HepG2 (cell line): ENCODE data around the gene SHISA9. TPM values are rescaled to one million over a fixed set of nuclear protein-coding genes. Genes with fewer than 3 reads are reported as not detected.

Experiments used
- ATAC-seq: fragments of 200-7000 bp; cut with Tn5 transposase; 3 replicates; pipeline ENCODE4 v1.9.1; 2020; ENCODE audit warnings: mild to moderate bottlenecking, moderate library complexity
- BruUV-seq: library from RNA; stranded (reverse); fragments of 400-500 nt; replicated peaks from 2 replicates; lab custom pipeline; 2021; lab: Mats Ljungman, UMichigan
- CTCF ChIA-PET: fragments of 300-600 bp; formaldehyde crosslinking; extraction: SDS; loops from one replicate; lab custom pipeline; 2021; ENCODE audit warnings: low total read pairs, inconsistent platforms, low intra/inter-chr PET ratio; lab: Yijun Ruan, JAX
- POLR2A ChIA-PET: fragments of 350-600 bp; sonication (Branson Sonifier 250); formaldehyde crosslinking; loops from one replicate; lab custom pipeline; 2020; ENCODE audit warnings: antibody characterized with exemption, inconsistent platforms; lab: Yijun Ruan, JAX
- DNase-seq: peaks from one replicate; pipeline ENCODE4 v3.0.0-alpha.2; 2015; ENCODE audit warnings: low spot score
- FAIRE-seq: peaks from 3 replicates; lab custom pipeline; 2011; peaks lifted over from hg19 to GRCh38; lab: Jason Lieb, UNC
- H2AFZ ChIP-seq: one replicate; pipeline ENCODE4 v1.6.1; 2011; ENCODE audit warnings: low read length, inconsistent platforms
- H3K27ac ChIP-seq: fragments of 300-600 bp; 3 replicates; pipeline ENCODE4 v1.8.0; 2011; ENCODE audit warnings: mixed run types, mild to moderate bottlenecking, mixed read lengths, low read length, inconsistent platforms; ENCODE audit not compliant: insufficient read depth; ENCODE audit errors: extremely low read length
- H3K27me3 ChIP-seq, 2 experiments: fragments of 200-600 bp in 1 of 2; 2 replicates in 1 of 2; 3 replicates in 1 of 2; pipeline versions ENCODE4 v1.6.0 to v1.8.0; 2011; ENCODE audit warnings: low read length in 2 of 2, mild to moderate bottlenecking in 2 of 2, moderate library complexity in 2 of 2, inconsistent platforms in 1 of 2; ENCODE audit not compliant: insufficient read depth in 2 of 2, control insufficient read depth in 1 of 2
- H3K36me3 ChIP-seq, 2 experiments: fragments of 200-600 bp in 1 of 2; replicated peaks in 1 of 2; 2 replicates in 1 of 2; 3 replicates in 1 of 2; pipeline versions ENCODE4 v1.5.1 to v1.8.0; 2011; ENCODE audit warnings: low read length in 2 of 2, inconsistent platforms in 1 of 2; ENCODE audit not compliant: insufficient read depth in 2 of 2, control insufficient read depth in 1 of 2
- H3K4me1 ChIP-seq: 2 replicates; pipeline ENCODE4 v1.5.1; 2012; ENCODE audit warnings: low read length, inconsistent platforms; ENCODE audit not compliant: insufficient read depth
- H3K4me2 ChIP-seq: 2 replicates; pipeline ENCODE4 v1.6.0; 2011; ENCODE audit warnings: low read depth, low read length, inconsistent platforms
- H3K4me3 ChIP-seq, 3 experiments: fragments of 200-600 bp in 1 of 3; sonication (generic), shearing (Covaris generic) in 1 of 3; replicated peaks in 1 of 3; 2 replicates each; pipeline ENCODE4 v1.5.1; 2011 to 2016; ENCODE audit warnings: low read length in 3 of 3, inconsistent platforms in 2 of 3, low read depth in 2 of 3, mild to moderate bottlenecking in 2 of 3, control low read depth in 1 of 3, mixed read lengths in 1 of 3; ENCODE audit not compliant: insufficient read depth in 1 of 3
- H3K79me2 ChIP-seq: one replicate; pipeline ENCODE4 v1.6.1; 2011; ENCODE audit warnings: low read length, inconsistent platforms; ENCODE audit not compliant: insufficient read depth
- H3K9ac ChIP-seq: 2 replicates; pipeline ENCODE4 v1.6.0; 2011; ENCODE audit warnings: mild to moderate bottlenecking, low read depth, low read length, inconsistent platforms; ENCODE audit not compliant: insufficient read depth
- H3K9me3 ChIP-seq: 2 replicates; pipeline ENCODE4 v1.5.1; 2012; ENCODE audit warnings: mild to moderate bottlenecking, low read length
- H4K20me1 ChIP-seq: 2 replicates; pipeline ENCODE4 v1.6.0; 2011; ENCODE audit warnings: inconsistent platforms, mild to moderate bottlenecking, low read length, moderate library complexity; ENCODE audit not compliant: insufficient read depth
- AGO2 ChIP-seq: fragments of 200-400 bp; formaldehyde crosslinking; optimal IDR thresholded peaks from 2 replicates; pipeline ENCODE3; 2017; ENCODE audit warnings: mild to moderate bottlenecking, low read depth, low read length, moderate library complexity
- CREBL2 ChIP-seq: sonication (generic); formaldehyde crosslinking; IDR thresholded peaks from 2 replicates; pipeline ENCODE4 v1.8.1; 2023; ENCODE audit warnings: missing genetic modification reagents, mild to moderate bottlenecking, borderline replicate concordance
- GATAD1 ChIP-seq: IDR thresholded peaks from 2 replicates; pipeline ENCODE4 v1.6.1; 2016; ENCODE audit warnings: missing genetic modification reagents, missing compliant biosample characterization
- GPN1 ChIP-seq: sonication (generic); formaldehyde crosslinking; IDR thresholded peaks from 2 replicates; pipeline ENCODE4 v1.5.1; 2020; ENCODE audit warnings: missing genetic modification reagents, borderline replicate concordance
- HDAC1 ChIP-seq: sonication (generic); formaldehyde crosslinking; IDR thresholded peaks from 2 replicates; pipeline ENCODE4 v1.5.1; 2020; ENCODE audit warnings: mild to moderate bottlenecking, missing genetic modification reagents
- HOMEZ ChIP-seq: IDR thresholded peaks from 2 replicates; pipeline ENCODE4 v1.6.1; 2016; ENCODE audit warnings: low read depth
- IRF9 ChIP-seq: sonication (generic); formaldehyde crosslinking; IDR thresholded peaks from 2 replicates; pipeline ENCODE4 v1.8.0; 2022; ENCODE audit warnings: missing genetic modification reagents, mild to moderate bottlenecking, borderline replicate concordance
- JARID2 ChIP-seq: sonication (generic); formaldehyde crosslinking; IDR thresholded peaks from 2 replicates; pipeline ENCODE4 v1.8.1; 2023; ENCODE audit warnings: missing genetic modification reagents, inconsistent platforms; ENCODE audit not compliant: insufficient replicate concordance
- MED8 ChIP-seq: sonication (generic); formaldehyde crosslinking; IDR thresholded peaks from 2 replicates; pipeline ENCODE4 v1.8.1; 2023; ENCODE audit warnings: mild to moderate bottlenecking, missing genetic modification reagents; ENCODE audit not compliant: insufficient replicate concordance
- ZMYM2 ChIP-seq: sonication (generic); formaldehyde crosslinking; IDR thresholded peaks from 2 replicates; pipeline ENCODE4 v1.8.0; 2022; ENCODE audit warnings: mild to moderate bottlenecking, missing genetic modification reagents
- ZNF138 ChIP-seq: sonication (generic); formaldehyde crosslinking; IDR thresholded peaks from 2 replicates; pipeline ENCODE4 v1.5.0; 2020; ENCODE audit warnings: mild to moderate bottlenecking, low read depth, missing genetic modification reagents
- ZNF17 ChIP-seq: sonication (generic); formaldehyde crosslinking; IDR thresholded peaks from 2 replicates; pipeline ENCODE4 v1.5.0; 2020; ENCODE audit warnings: mild to moderate bottlenecking, missing genetic modification reagents
- ZNF569 ChIP-seq: sonication (generic); formaldehyde crosslinking; IDR thresholded peaks from 2 replicates; pipeline ENCODE4 v1.5.0; 2020; ENCODE audit warnings: mild to moderate bottlenecking, missing genetic modification reagents, moderate library complexity, borderline replicate concordance
- ZNF691 ChIP-seq: sonication (generic); formaldehyde crosslinking; IDR thresholded peaks from 2 replicates; pipeline ENCODE4 v1.4.0; 2020; ENCODE audit warnings: missing genetic modification reagents, low read depth, mild to moderate bottlenecking, borderline replicate concordance
- ZNF709 ChIP-seq: sonication (generic); formaldehyde crosslinking; IDR thresholded peaks from 2 replicates; pipeline ENCODE4 v1.5.0; 2020; ENCODE audit warnings: mild to moderate bottlenecking, missing genetic modification reagents
- WGBS: methylation state at CpG from one replicate; pipeline ENCODE4 v1.1.6; 2017; ENCODE audit warnings: low lambda C conversion rate; 5-methylcytosine and 5-hydroxymethylcytosine counted together
- in situ Hi-C: cut with HindIII; loops from 2 replicates; pipeline ENCODE4 v1.10.0; 2017; ENCODE audit warnings: low pct_unique_long_range_greater_than_20kb; ENCODE audit not compliant: extremely low pct_ligation_motif_present
- intact Hi-C: fragments of 100-400 bp; cut with micrococcal nuclease; formaldehyde crosslinking; loops from one replicate; pipeline ENCODE4 v1.10.0; 2022; ENCODE audit not compliant: unreplicated experiment
- polyA plus RNA-seq, 8 experiments: library from polyadenylated mRNA; depleted of rRNA in 3 of 8; stranded (reverse) in 7 of 8; unstranded in 1 of 8; fragments of >200 nt; fragmentation: Illumina TruSeq in 4 of 8; extraction: Trizol in 4 of 8; gene quantifications; 2 replicates each; pipeline versions ENCODE4 v1.2.1 to v1.2.3, GENCODE V29; 2011 to 2016; ENCODE audit warnings: low read depth in 4 of 8, missing spikeins in 1 of 8, mixed read lengths in 1 of 8; ENCODE audit not compliant: insufficient read depth in 1 of 8
- total RNA-seq, 5 experiments: library from RNA; depleted of rRNA; stranded (reverse); fragments of >200 nt; fragmentation: Illumina TruSeq; extraction: Trizol; gene quantifications; 2 replicates each; pipeline ENCODE4 v1.2.3, GENCODE V29; 2016; ENCODE audit warnings: low read depth in 1 of 5
- TF ChIP-seq, protein P1 (sequence below): sonication (generic); formaldehyde crosslinking; IDR thresholded peaks from 2 replicates; pipeline ENCODE4 v1.5.0; 2020; ENCODE audit warnings: missing genetic modification reagents
- TF ChIP-seq, protein P2 (sequence below): sonication (generic); formaldehyde crosslinking; conservative IDR thresholded peaks from 2 replicates; pipeline ENCODE4 v1.8.1; 2023; ENCODE audit warnings: missing genetic modification reagents

The SHISA9 gene
- total and polyA plus RNA-seq, 2 of the 13 experiments (the other 11 are each of a cell fraction or from before 2014, with no cell fraction given): 0.01 TPM; not detected in 1

DNA sequence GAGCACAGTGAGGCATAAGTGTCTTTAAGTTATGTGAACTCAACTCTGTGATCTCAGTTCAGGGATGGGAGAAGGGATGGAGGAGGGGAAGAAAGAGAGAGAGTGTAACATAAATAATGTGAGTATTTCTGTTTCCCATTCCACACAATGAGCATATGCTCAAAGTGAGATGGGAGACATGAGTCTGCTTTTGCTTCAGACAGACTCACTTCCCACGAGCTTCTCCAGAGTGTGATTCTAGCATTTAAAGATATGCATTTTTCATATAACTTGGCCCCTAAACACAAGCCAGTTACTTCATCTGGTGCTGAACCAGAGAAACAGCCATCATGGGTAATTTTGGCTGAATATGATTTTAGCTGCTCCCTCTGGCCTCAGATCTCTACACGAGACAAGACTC is 35.0 kb downstream of the SHISA9 start (continued):
- no peak for TF ChIP-seq GPN1 (CRISPR knock-in tag)
- TF ChIP-seq JARID2 (CRISPR knock-in tag): no peak
- TF ChIP-seq, protein P1, sequence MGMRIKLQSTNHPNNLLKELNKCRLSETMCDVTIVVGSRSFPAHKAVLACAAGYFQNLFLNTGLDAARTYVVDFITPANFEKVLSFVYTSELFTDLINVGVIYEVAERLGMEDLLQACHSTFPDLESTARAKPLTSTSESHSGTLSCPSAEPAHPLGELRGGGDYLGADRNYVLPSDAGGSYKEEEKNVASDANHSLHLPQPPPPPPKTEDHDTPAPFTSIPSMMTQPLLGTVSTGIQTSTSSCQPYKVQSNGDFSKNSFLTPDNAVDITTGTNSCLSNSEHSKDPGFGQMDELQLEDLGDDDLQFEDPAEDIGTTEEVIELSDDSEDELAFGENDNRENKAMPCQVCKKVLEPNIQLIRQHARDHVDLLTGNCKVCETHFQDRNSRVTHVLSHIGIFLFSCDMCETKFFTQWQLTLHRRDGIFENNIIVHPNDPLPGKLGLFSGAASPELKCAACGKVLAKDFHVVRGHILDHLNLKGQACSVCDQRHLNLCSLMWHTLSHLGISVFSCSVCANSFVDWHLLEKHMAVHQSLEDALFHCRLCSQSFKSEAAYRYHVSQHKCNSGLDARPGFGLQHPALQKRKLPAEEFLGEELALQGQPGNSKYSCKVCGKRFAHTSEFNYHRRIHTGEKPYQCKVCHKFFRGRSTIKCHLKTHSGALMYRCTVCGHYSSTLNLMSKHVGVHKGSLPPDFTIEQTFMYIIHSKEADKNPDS (CRISPR knock-in tag): no peak
- TF ChIP-seq ZNF17: no peak

DNA sequence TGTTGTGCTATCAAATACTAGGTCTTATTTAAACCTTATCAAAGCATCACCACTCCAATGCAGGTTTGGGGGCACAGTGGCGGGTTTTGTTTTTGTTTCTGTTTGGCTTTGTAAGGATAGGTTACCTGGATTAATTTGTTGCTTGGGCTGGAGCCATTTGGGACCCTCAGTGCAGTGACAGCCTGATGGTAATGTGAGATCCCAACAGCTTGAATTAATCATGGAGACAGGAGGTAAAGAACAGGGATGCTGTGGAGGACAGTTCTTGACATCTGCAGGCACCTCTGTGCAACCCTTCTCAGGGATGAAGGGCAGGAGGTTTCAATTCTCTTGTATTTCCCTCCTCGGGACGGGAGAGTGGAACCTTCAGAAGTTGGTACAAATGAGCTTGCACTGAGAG is 40.5 kb downstream of the SHISA9 start:
- Histone ChIP-seq H3K27ac (no peak overlapping the region), H3K36me3 (no peaks in the 10 kb centered on the region), H4K20me1 (no peaks in the 10 kb centered on the region), H3K4me3 (no peak overlapping the region), H3K4me1 (no peaks in the 10 kb centered on the region), H3K27me3 (peaks cover 0 to under 1% of the 10 kb centered on the region in 2 experiments; a peak in 1 of 5 replicates), H3K4me2 (no peak overlapping the region), H3K9ac (no peak overlapping the region), H3K9me3 (no peaks in the 10 kb centered on the region), H3K79me2 (no peaks in the 10 kb centered on the region), H2AFZ (no peak overlapping the region)
- ChIA-PET CTCF (no interaction called here), POLR2A (no interaction called here)
- WGBS: 1% methylated on average over 3 of the region's 3 CpGs
- FAIRE-seq (no peak), ATAC-seq (no peak), DNase-seq (no peak)
- no TSS peak for BruUV-seq
- intact Hi-C loops: no loop called here
- in situ Hi-C loops: no loop called here
- TF ChIP-seq ZNF691 (CRISPR knock-in tag) (no peak), ZNF709 (CRISPR knock-in tag) (no peak), ZNF138 (CRISPR knock-in tag) (no peak), IRF9 (CRISPR knock-in tag) (no peak), CREBL2 (CRISPR knock-in tag) (no peak), GATAD1 (CRISPR knock-in tag) (no peak), MED8 (CRISPR knock-in tag) (no peak), ZNF569 (no peak), HOMEZ (CRISPR knock-in tag) (no peak), HDAC1 (no peak), AGO2 (no peak), ZMYM2 (CRISPR knock-in tag) (no peak)
- TF ChIP-seq, protein P2, sequence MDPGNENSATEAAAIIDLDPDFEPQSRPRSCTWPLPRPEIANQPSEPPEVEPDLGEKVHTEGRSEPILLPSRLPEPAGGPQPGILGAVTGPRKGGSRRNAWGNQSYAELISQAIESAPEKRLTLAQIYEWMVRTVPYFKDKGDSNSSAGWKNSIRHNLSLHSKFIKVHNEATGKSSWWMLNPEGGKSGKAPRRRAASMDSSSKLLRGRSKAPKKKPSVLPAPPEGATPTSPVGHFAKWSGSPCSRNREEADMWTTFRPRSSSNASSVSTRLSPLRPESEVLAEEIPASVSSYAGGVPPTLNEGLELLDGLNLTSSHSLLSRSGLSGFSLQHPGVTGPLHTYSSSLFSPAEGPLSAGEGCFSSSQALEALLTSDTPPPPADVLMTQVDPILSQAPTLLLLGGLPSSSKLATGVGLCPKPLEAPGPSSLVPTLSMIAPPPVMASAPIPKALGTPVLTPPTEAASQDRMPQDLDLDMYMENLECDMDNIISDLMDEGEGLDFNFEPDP (CRISPR knock-in tag): no peak
